Measurements from ENCODE around the gene ADAT1. TPM values are rescaled to one million over a fixed set of nuclear protein-coding genes. Genes with fewer than 3 reads are reported as not detected.

ADAT1 gene
- total RNA-seq, 6 experiments from 2014 or later, result 48.3 to 61.2 (median 55.0) TPM

- Mint-ChIP-seq H3K27ac (peak overlapping the region; percentile 98), H3K27me3 (ENCODE audit: insufficient read depth) (peaks cover 8% of the 10 kb centered on the region), H3K36me3 (ENCODE audit: low read depth) (no peaks in the 10 kb centered on the region), H3K4me1 (ENCODE audit: low read depth) (peaks cover 26% of the 10 kb centered on the region), H3K4me3 (peak overlapping the region; percentile 99), H3K9me3 (no peaks in the 10 kb centered on the region)
- DNase-seq, result peak; percentile 92
- TF ChIP-seq CTCF (IDR thresholded peaks at IDR 0.05), result no peak
Observed at GRCh38 chr16:75555213-75555706, 67.8 kb downstream of the ADAT1 start.

GRCh38 chr16:75552951-75553350 lies 70.1 kb downstream of the ADAT1 start:
- no peak for DNase-seq
- no peak overlapping the region for H3K27ac Mint-ChIP-seq
- H3K36me3 Mint-ChIP-seq (ENCODE audit: low read depth), result no peaks in the 10 kb centered on the region
- peaks cover 3% of the 10 kb centered on the region for H3K27me3 Mint-ChIP-seq (ENCODE audit: insufficient read depth)
- H3K9me3 Mint-ChIP-seq, result no peaks in the 10 kb centered on the region
- H3K4me3 Mint-ChIP-seq, result no peak overlapping the region
- TF ChIP-seq CTCF (IDR thresholded peaks at IDR 0.05), result no peak
- H3K4me1 Mint-ChIP-seq (ENCODE audit: low read depth), result peaks cover 18% of the 10 kb centered on the region

GRCh38 chr16:75550211-75550662 lies 72.8 kb downstream of the ADAT1 start:
- no peaks in the 10 kb centered on the region for H3K9me3 Mint-ChIP-seq
- TF ChIP-seq CTCF (IDR thresholded peaks at IDR 0.05), result peak; percentile 67
- no peaks in the 10 kb centered on the region for H3K36me3 Mint-ChIP-seq (ENCODE audit: low read depth)
- H3K4me1 Mint-ChIP-seq (ENCODE audit: low read depth), result peaks cover 12% of the 10 kb centered on the region
- H3K4me3 Mint-ChIP-seq, result no peak overlapping the region
- no peak overlapping the region for H3K27ac Mint-ChIP-seq
- DNase-seq, result peak; percentile 25
- peaks cover 3% of the 10 kb centered on the region; the same call in 1 of the 2 replicates for H3K27me3 Mint-ChIP-seq (ENCODE audit: insufficient read depth)

Other genes starting within 250 kb of the ADAT1 start
- gene CFDP1, start 189.8 kb downstream of the ADAT1 start, total RNA-seq (2021; fragmentation: NEBNext Ultra II Directional; extraction: Animal tissue kit (Norgen Biotek cat#: 25700)), result 10 to 100 TPM; 33.0 to 43.1 (median 37.6) TPM
- 10 to 100 TPM in 4 of 6 experiments, 1 to 10 TPM in 2; 8.2 to 11.7 (median 10.6) TPM for gene TMEM170A, start 158.6 kb downstream of the ADAT1 start, total RNA-seq (2021; fragmentation: NEBNext Ultra II Directional; extraction: Animal tissue kit (Norgen Biotek cat#: 25700))
- under 1 TPM in 2 of 6 experiments, not detected in 4; 0.05 TPM for gene CHST6, start 127.8 kb downstream of the ADAT1 start, total RNA-seq (2021; fragmentation: NEBNext Ultra II Directional; extraction: Animal tissue kit (Norgen Biotek cat#: 25700))
- gene CHST5, start 87.2 kb downstream of the ADAT1 start, total RNA-seq (2021; fragmentation: NEBNext Ultra II Directional; extraction: Animal tissue kit (Norgen Biotek cat#: 25700)), result not detected
- 10 to 100 TPM in 3 of 6 experiments, 1 to 10 TPM in 3; 9.0 to 14.5 (median 10.0) TPM for gene TMEM231, start 67.0 kb downstream of the ADAT1 start, total RNA-seq (2021; fragmentation: NEBNext Ultra II Directional; extraction: Animal tissue kit (Norgen Biotek cat#: 25700))
- gene GABARAPL2, start 56.9 kb downstream of the ADAT1 start, total RNA-seq (2021; fragmentation: NEBNext Ultra II Directional; extraction: Animal tissue kit (Norgen Biotek cat#: 25700)), result 100 to 1,000 TPM in 3 of 6 experiments, 10 to 100 TPM in 3; 82.0 to 114 (median 100) TPM
- gene KARS1, start 24.4 kb upstream of the ADAT1 start, total RNA-seq (2021; fragmentation: NEBNext Ultra II Directional; extraction: Animal tissue kit (Norgen Biotek cat#: 25700)), result 100 to 1,000 TPM; 135 to 158 (median 152) TPM
- gene TERF2IP, start 24.5 kb upstream of the ADAT1 start, total RNA-seq (2021; fragmentation: NEBNext Ultra II Directional; extraction: Animal tissue kit (Norgen Biotek cat#: 25700)), result 10 to 100 TPM; 67.9 to 87.8 (median 70.6) TPM
- not detected for gene CPHXL2, start 53.7 kb upstream of the ADAT1 start, total RNA-seq (2021; fragmentation: NEBNext Ultra II Directional; extraction: Animal tissue kit (Norgen Biotek cat#: 25700))
- gene DUXB, start 78.2 kb upstream of the ADAT1 start, total RNA-seq (2021; fragmentation: NEBNext Ultra II Directional; extraction: Animal tissue kit (Norgen Biotek cat#: 25700)), result not detected
- gene CPHXL, start 103.2 kb upstream of the ADAT1 start, total RNA-seq (2021; fragmentation: NEBNext Ultra II Directional; extraction: Animal tissue kit (Norgen Biotek cat#: 25700)), result not detected